ENCODE measurements around the gene WNT7B. TPM values are rescaled to one million over a fixed set of nuclear protein-coding genes. Genes with fewer than 3 reads are reported as not detected.

Gene WNT7B
- polyA plus RNA-seq, 4 donors: 0.19 to 16.6 (median 10.3) TPM

DNA sequence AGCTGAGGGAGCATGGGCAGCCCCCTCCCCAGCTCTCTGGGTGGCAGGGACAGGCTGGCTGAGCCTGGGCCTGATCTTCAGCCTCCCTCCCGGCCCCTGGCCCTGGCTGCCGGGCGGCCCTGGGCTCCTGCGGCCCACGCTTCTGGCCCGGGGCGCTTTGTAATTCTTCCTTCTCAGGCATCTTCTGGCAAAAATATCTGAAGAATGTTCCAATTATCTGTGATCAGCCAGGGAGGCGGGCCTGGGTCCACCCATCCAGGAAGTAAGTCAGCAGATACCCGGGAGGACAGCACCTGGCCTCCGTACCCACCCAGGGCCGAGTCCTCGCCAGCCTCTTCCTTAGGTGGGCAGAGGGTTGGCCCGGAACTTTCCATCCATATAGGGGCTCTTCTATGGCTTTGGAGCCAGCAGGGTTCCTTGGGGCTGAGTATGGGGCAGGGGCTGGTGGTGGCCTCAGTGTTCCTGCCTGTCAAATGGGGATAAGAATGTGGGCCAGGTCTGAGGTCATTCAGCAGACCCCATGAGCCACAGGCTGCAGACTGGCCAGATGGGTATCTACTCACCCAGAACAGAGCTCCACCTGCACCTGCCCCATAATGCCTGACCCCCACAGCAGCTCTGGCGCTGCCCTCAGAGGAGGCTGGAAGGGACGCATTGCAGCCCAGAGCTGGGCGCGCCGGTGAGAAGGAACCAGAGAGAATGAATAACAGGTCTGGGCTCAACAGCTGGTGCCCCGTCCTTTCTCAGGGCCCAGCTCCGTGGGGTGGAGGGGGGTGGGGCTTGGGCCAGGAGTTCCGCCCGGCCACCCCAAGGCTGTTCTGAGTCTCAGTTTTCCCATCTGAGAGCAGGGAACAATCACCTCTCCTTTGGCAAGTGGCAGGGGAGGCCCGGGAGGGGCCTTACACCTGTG lies 16.2 kb downstream of the WNT7B start:
- DNase-seq (ENCODE audit: low read depth in 4 of 4, low spot score in 3 of 4): no peak

GRCh38 chr22:45959719-45960476 lies 17.1 kb downstream of the WNT7B start:
- no peak for DNase-seq (ENCODE audit: low read depth in 4 of 4, low spot score in 3 of 4)

GRCh38 chr22:45958971-45959370 lies 18.0 kb downstream of the WNT7B start:
- no peak for DNase-seq (ENCODE audit: low read depth in 4 of 4, low spot score in 3 of 4)

GRCh38 chr22:45957826-45958225 lies 19.1 kb downstream of the WNT7B start:
- DNase-seq (ENCODE audit: low read depth in 4 of 4, low spot score in 3 of 4): no peak

- no peak for DNase-seq (ENCODE audit: low read depth in 4 of 4, low spot score in 3 of 4)
These were observed 23.8 kb downstream of the WNT7B start for GRCh38 chr22:45953178-45953577.

DNA sequence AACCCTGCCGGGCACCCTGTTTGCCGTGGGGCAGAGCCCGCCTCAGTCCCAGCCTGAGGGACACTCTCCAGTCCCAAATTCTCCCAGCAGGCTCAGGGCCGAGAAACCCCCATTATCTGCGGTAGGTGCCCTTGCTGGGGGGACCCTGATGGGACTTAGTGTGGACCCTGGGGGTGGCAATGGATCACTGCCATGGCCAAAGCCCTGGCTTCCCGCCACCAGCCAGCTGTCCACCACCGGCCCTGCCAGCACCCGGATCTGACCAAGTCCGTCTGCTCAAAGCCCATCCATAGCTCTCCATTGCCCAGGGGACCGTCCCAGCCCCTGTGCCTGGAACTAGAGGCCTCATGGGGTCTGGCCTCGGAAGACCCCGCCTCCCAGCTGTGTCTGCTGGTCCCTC lies 24.4 kb downstream of the WNT7B start:
- DNase-seq (ENCODE audit: low read depth in 4 of 4, low spot score in 3 of 4): no peak

DNA sequence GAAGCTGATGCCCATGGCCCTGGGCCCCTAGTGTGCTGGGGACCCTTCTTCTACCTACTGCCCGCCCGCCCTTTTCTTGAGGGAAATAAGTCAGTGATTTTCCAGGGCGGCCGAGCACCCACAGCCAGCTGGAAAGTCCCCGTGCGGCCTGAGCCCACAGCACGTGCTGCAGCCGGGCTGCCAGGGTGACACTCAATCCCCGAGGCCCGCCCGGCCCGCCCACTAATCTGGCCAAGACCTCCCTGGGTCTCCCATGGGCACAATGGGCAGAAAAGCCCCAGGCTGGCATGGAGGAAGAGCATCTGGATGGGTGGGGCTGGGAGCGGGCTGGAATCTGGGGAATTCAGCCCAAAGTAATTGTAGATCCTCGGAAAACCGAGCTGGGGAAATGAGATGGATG lies 24.8 kb downstream of the WNT7B start:
- no peak for DNase-seq (ENCODE audit: low read depth in 4 of 4, low spot score in 3 of 4)

DNA sequence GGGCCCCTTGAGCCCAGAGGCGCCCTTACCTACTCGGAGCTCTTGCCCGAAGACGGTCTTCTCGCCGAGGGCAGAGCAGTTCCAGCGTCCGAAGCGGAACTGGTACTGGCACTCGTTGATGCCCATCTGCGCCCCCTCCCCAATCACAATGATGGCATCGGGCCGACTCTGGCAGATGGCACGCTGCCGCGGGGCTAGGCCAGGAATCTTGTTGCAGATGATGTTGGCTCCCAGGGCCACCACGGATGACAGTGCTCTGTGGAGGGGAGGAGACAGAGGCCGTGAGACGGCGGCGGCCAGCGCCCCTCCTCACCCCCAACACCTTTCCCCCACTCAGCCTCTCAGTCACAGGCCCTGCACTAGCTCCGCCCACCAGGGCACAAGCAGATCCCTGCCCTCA lies 27.1 kb downstream of the WNT7B start:
- no peak for DNase-seq (ENCODE audit: low read depth in 4 of 4, low spot score in 3 of 4)

- DNase-seq (ENCODE audit: low read depth in 4 of 4, low spot score in 3 of 4): no peak
These were observed 27.6 kb downstream of the WNT7B start for GRCh38 chr22:45949258-45949870.

DNA sequence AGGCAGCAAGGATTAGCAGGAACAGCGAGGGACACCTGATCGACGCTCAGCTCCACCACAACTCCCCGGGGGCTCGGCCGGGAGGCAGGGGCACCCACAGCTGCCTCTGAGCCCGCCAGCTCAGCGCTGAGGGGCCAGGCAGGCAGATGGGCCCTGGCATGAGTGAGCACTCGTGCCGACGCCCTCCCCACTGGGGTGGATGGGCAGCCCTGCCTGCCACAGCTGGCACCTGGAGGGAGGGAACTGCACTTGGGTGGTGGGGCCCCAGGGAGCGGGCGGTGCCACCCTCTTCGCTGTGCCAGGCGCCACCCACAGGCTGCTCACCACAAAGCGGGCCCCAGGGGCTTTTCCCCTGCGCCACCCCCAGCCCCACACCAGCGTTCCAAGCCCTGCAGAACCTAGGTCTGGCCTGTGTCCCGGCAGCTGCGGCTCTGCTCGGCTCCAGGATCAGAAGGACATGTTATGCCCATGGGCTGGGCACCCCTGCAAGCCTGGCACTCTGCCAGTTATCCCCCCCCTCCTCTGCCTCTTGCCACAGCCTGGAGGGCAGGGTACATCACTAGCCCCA lies 28.8 kb downstream of the WNT7B start:
- DNase-seq (ENCODE audit: low read depth in 4 of 4, low spot score in 3 of 4): no peak

GRCh38 chr22:45946805-45947600 lies 30.0 kb downstream of the WNT7B start:
- no peak for DNase-seq (ENCODE audit: low read depth in 4 of 4, low spot score in 3 of 4)

DNA sequence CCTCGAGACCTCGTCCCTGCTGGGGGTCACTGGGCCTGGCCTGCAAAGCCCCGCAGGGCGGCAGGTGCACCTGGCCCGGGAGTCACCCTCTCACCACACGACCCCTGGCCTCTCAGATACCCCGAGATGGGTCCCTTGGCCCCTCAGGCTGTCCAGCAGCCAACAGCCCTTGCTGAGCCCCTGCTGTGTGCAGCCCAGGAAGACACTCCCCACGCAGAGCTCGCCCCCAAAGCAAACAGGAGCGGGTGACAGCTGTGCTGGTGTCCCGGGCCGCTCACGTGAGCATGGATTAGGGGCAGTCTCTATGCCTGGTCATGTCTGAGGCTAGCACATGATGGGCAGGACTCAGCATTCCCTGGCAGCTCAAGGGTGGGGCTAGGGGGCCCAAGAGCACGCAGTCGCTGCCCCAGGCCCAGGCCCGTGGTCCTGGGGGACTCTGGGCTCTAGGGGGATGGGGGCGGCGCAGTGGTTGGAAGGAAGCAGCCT lies 31.3 kb downstream of the WNT7B start:
- no peak for DNase-seq (ENCODE audit: low read depth in 4 of 4, low spot score in 3 of 4)

DNA sequence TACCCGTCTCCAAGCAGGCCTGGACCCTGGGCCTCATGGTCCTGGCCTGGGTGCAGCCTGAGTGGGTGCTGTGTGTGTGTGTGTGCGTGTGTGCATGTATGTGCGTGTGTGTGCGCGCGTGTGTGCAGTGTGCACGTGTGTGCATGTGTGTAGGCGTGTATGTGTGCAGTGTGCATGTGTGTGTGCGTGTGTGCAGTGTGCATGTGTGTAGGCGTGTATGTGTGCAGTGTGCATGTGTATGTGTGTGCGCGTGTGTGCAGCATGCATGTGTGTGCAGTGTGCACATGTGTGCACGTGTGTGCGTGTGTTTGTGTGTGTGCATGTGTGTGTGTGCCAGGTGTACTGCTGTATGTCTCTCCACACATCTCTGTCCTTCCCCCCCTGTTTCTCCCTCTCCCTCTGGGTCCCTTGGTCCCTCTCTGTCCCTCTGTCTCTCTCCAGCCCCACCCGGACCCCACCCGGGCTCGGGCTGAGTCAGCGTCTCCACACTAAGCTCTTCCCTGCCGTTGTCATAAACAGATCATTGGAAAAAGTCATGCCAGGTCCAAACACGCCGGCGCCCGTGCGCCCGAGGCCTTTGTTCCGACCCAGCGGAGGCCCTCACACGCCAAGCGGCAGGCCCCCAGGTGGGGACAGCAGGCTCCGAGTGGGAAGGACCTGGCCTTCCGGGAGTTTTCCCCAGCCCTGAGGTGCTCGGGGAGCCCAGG lies 34.0 kb downstream of the WNT7B start:
- DNase-seq (ENCODE audit: low read depth in 4 of 4, low spot score in 3 of 4): no peak

- DNase-seq (ENCODE audit: low read depth in 4 of 4, low spot score in 3 of 4): no peak
These were observed 34.6 kb downstream of the WNT7B start for GRCh38 chr22:45942344-45942743.

DNA sequence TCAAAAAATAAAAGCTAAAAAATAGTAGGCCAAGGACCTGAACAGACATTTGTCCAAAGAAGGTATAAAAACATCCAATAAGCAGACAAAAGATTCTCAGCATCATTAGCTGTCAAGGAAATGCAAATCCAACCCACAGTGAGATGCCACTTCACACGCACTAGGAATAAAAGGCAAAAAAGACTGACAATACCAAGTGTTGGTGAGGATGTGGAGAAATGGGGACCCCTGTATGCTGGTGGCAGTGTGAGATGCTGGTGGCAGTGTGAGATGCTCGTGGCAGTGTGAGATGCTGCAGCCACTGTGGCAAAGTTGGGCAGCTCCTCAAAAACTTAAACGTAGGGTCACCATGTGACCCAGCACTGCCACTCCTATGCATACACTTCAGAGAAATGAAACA lies 38.0 kb downstream of the WNT7B start:
- no peak for DNase-seq (ENCODE audit: low read depth in 4 of 4, low spot score in 3 of 4)

DNA sequence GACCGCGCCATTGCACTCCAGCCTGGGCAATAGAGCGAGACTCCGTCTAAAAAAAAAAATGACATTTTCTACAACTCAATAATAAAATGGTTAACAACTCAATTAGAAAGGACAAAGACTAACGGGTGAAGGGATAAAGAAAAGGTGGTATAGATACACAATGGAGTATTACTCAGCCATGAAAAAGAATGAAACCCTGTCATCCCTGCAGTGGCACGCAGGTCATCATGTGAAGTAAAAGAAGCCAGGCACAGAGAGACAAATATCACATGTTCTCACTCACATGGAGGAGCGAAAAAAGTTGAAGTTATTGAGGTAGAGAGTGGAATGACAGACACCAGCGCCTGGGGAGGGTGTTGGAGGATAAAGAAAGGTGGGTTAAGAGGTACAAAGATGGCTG lies 39.0 kb downstream of the WNT7B start:
- no peak for DNase-seq (ENCODE audit: low read depth in 4 of 4, low spot score in 3 of 4)

DNA sequence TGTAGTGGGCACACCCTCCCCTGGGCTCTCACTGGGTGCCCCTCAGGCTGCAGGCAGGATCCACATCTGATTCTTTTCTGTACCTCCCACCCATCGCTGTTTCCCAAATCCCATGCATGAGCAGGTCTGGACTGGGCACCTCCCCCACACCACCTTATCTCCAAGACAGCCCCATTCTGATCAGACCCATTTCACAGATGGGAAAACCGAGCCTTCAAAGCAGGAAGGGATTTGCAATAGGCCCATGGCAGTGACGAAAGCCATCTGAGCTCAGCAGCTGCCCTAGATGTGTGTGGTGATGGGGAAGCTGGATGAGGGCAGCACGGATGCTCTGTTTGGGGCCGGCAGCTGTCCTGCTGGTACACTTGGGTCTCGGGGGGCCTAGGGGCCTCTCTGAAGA lies 41.4 kb downstream of the WNT7B start:
- DNase-seq (ENCODE audit: low read depth in 4 of 4, low spot score in 3 of 4): no peak

DNA sequence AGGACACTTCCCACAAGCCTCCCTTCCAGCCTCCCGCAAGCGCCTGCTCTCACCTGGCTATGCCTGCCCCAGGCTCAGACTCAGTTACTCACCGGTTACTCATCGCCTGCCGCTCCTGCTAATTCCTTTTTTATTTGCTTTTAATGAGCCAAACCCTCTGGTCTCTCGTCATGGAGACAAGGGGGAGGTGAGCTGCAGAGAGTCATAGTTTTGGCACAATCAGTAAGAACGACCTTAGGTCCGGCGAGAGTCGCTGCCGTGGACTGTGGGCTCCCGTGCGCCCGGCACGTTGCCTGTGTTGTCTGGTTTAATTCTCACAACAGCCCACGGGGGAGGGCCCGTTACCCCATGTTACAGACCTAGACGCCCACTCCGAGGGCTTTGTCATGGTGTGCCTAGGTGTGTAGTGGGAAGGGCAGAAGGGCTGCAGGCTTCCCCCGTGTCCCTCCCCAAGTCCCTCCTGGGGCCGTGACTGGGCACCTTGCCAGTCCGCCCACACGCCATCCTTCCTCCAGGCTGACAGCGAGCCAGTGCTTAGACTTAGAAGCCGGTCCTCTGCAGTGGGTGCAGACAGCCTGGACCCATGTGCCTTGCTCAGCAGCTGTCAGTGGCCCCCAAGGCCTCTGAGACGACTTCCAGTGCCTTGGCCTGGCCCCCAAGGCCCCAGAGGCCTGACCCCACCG lies 42.2 kb downstream of the WNT7B start:
- DNase-seq (ENCODE audit: low read depth in 4 of 4, low spot score in 3 of 4): no peak

DNA sequence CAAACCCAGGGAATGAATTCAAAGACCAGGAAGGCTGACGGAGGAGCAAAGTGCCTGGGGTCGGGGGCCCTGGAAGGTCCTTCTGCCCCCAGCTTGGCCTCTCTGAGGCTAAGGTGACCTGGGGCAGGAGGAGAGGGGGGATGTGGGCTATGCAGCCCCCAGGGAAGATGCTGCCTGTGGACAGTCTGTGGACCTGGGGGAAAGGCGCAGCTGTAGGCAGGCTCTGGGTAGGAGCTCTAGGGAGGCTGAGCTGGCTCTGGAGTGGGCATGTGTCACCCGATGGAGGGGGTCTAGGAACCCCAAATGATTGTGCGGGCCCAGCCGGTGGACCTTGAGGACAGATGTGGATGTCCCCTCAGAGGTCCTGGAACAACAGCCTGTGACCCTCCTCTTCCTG lies 42.8 kb downstream of the WNT7B start:
- DNase-seq (ENCODE audit: low read depth in 4 of 4, low spot score in 3 of 4): no peak
